CD14-positive monocyte (primary cell): ENCODE results near the gene RERE. TPM values are rescaled to one million over a fixed set of nuclear protein-coding genes. Genes with fewer than 3 reads are reported as not detected.
A peak's percentile ranks its signal among the peaks of the same experiment; 100 is the strongest.

Experiments used
- DNase-seq, 3 donors: peaks; one replicate each; pipeline ENCODE4 v3.0.0-alpha.2; 2011 to 2022
- H2AFZ ChIP-seq: 2 replicates; pipeline ENCODE4 v1.6.0; 2012; ENCODE audit warnings: mild to moderate bottlenecking, low read depth, low read length, inconsistent platforms; ENCODE audit not compliant: insufficient read depth, poor library complexity, severe bottlenecking
- H3K27ac ChIP-seq, 2 donors: 1 replicate in 1 of 2; 2 replicates in 1 of 2; pipeline ENCODE4 v1.5.1; 2012 to 2013; ENCODE audit warnings: low read length in 2 of 2, control low read depth in 1 of 2, inconsistent platforms in 1 of 2, low read depth in 1 of 2, mild to moderate bottlenecking in 1 of 2
- H3K27me3 ChIP-seq, 2 donors: one replicate each; pipeline versions ENCODE4 v1.6.0 to v1.6.1; 2011 to 2013; ENCODE audit warnings: low read length in 2 of 2; ENCODE audit not compliant: control insufficient read depth in 2 of 2, insufficient read depth in 2 of 2
- H3K36me3 ChIP-seq, 2 donors: replicated peaks in 1 of 2; 1 replicate in 1 of 2; 2 replicates in 1 of 2; pipeline versions ENCODE4 v1.5.1 to v1.6.1; 2012 to 2013; ENCODE audit warnings: low read length in 2 of 2, control low read depth in 1 of 2, inconsistent platforms in 1 of 2, mild to moderate bottlenecking in 1 of 2; ENCODE audit not compliant: insufficient read depth in 2 of 2, control insufficient read depth in 1 of 2
- H3K4me1 ChIP-seq, 2 donors: 1 replicate in 1 of 2; 2 replicates in 1 of 2; pipeline versions ENCODE4 v1.5.1 to v1.6.1; 2012 to 2013; ENCODE audit warnings: low read length in 2 of 2, control low read depth in 1 of 2, inconsistent platforms in 1 of 2, mild to moderate bottlenecking in 1 of 2, moderate library complexity in 1 of 2; ENCODE audit not compliant: insufficient read depth in 2 of 2, control insufficient read depth in 1 of 2
- H3K4me2 ChIP-seq: replicated peaks from 2 replicates; pipeline ENCODE3; 2012; ENCODE audit warnings: low read length, moderate library complexity, mild to moderate bottlenecking; ENCODE audit not compliant: poor library complexity, severe bottlenecking; ENCODE audit errors: extremely low read depth
- H3K4me3 ChIP-seq, 3 experiments: fragments of 200-600 bp in 1 of 3; sonication (generic) in 1 of 3; replicated peaks in 1 of 3; 1 replicate in 2 of 3; 2 replicates in 1 of 3; pipeline ENCODE4 v1.5.1; 2011 to 2013; ENCODE audit warnings: low read length in 3 of 3, mild to moderate bottlenecking in 3 of 3, control low read depth in 2 of 3, low read depth in 2 of 3, inconsistent platforms in 1 of 3, moderate library complexity in 1 of 3
- H3K79me2 ChIP-seq: 2 replicates; pipeline ENCODE4 v1.6.0; 2012; ENCODE audit warnings: mild to moderate bottlenecking, control low read depth, inconsistent platforms, low read length, moderate library complexity; ENCODE audit not compliant: insufficient read depth
- H3K9ac ChIP-seq: 2 replicates; pipeline ENCODE4 v1.6.0; 2017; ENCODE audit warnings: low read length, mild to moderate bottlenecking; ENCODE audit not compliant: insufficient read depth, poor library complexity, severe bottlenecking
- H3K9me3 ChIP-seq, 2 donors: replicated peaks in 1 of 2; 1 replicate in 1 of 2; 2 replicates in 1 of 2; pipeline versions ENCODE4 v1.5.1 to v1.6.1; 2012 to 2013; ENCODE audit warnings: low read length in 2 of 2, control low read depth in 1 of 2; ENCODE audit not compliant: control insufficient read depth in 1 of 2, insufficient read depth in 1 of 2
- H4K20me1 ChIP-seq: 2 replicates; pipeline ENCODE4 v1.6.0; 2012; ENCODE audit warnings: mild to moderate bottlenecking, low read length, control low read depth, moderate library complexity; ENCODE audit not compliant: insufficient read depth
- H3K27ac Mint-ChIP-seq, 7 donors: one replicate each; pipeline ENCODE4 v1.8.0; 2020; ENCODE audit warnings: mild to moderate bottlenecking in 7 of 7, mixed read lengths in 7 of 7, moderate library complexity in 6 of 7, inconsistent platforms in 2 of 7
- H3K27me3 Mint-ChIP-seq, 3 donors: one replicate each; pipeline ENCODE4 v1.8.0; 2021 to 2022; ENCODE audit warnings: low read depth in 3 of 3, mild to moderate bottlenecking in 3 of 3, mixed read lengths in 3 of 3, moderate library complexity in 3 of 3, inconsistent platforms in 1 of 3
- H3K36me3 Mint-ChIP-seq, 2 donors: one replicate each; pipeline ENCODE4 v1.8.0; 2020; ENCODE audit warnings: mixed read lengths in 2 of 2, inconsistent platforms in 1 of 2, mild to moderate bottlenecking in 1 of 2
- H3K4me1 Mint-ChIP-seq: one replicate; pipeline ENCODE4 v1.8.0; 2020; ENCODE audit warnings: mild to moderate bottlenecking, mixed read lengths
- H3K4me3 Mint-ChIP-seq, 2 donors: one replicate each; pipeline ENCODE4 v1.8.0; 2020; ENCODE audit warnings: mild to moderate bottlenecking in 2 of 2, mixed read lengths in 2 of 2, moderate library complexity in 1 of 2
- H3K9me3 Mint-ChIP-seq, 7 donors: one replicate each; pipeline ENCODE4 v1.8.0; 2020 to 2022; ENCODE audit warnings: mixed read lengths in 7 of 7, mild to moderate bottlenecking in 6 of 7, moderate library complexity in 6 of 7, inconsistent platforms in 2 of 7
- CTCF ChIP-seq: fragments of 200-600 bp; IDR thresholded peaks from one replicate; pipeline ENCODE4 v1.8.0; 2022; ENCODE audit warnings: antibody characterized with exemption, mild to moderate bottlenecking
- WGBS: methylation state at CpG from one replicate; pipeline ENCODE4 v1.1.5; 2013; ENCODE audit warnings: missing lambda C conversion rate; ENCODE audit not compliant: insufficient coverage; 5-methylcytosine and 5-hydroxymethylcytosine counted together
- intact Hi-C, 2 donors: fragments of 100-400 bp; cut with micrococcal nuclease; formaldehyde crosslinking; loops; one replicate each; pipeline versions ENCODE4 v1.15.0 to v1.15.1; 2023
- polyA plus RNA-seq, 3 donors: library from polyadenylated mRNA; depleted of rRNA in 1 of 3; unstranded in 2 of 3; stranded (reverse) in 1 of 3; fragments of 300-500 nt in 2 of 3; fragments of >200 nt in 1 of 3; fragmentation: Illumina TruSeq in 2 of 3; gene quantifications; 1 replicate in 2 of 3; 2 replicates in 1 of 3; pipeline ENCODE4 v1.2.3, GENCODE V29; 2012 to 2021

RERE gene
- polyA plus RNA-seq, 3 donors: 1.2 to 19.4 (median 3.8) TPM

- H3K27me3 ChIP-seq: no peaks in the 10 kb centered on the region
- no peak overlapping the region for H3K27ac ChIP-seq
- H3K9me3 Mint-ChIP-seq: peaks cover 0 to 2% (median 0%) of the 10 kb centered on the region in 7 donors
- no peak overlapping the region for H3K9ac ChIP-seq
- H3K79me2 ChIP-seq: no peaks in the 10 kb centered on the region
- no peaks in the 10 kb centered on the region for H4K20me1 ChIP-seq
- 95% methylated on average over 8 of the region's 11 CpGs for WGBS
- no peaks in the 10 kb centered on the region for H3K36me3 Mint-ChIP-seq
- no peak overlapping the region for H3K4me3 Mint-ChIP-seq
- H2AFZ ChIP-seq: no peak overlapping the region
- H3K27me3 Mint-ChIP-seq: peaks cover 2 to 6% (median 4%) of the 10 kb centered on the region in 3 donors
- peak overlapping the region in 1 of 7 donors; percentile 70 for H3K27ac Mint-ChIP-seq
- no peak overlapping the region for H3K4me2 ChIP-seq
- TF ChIP-seq CTCF: no peak
- H3K4me3 ChIP-seq: no peak overlapping the region
- no peaks in the 10 kb centered on the region for H3K4me1 ChIP-seq
- H3K36me3 ChIP-seq: no peaks in the 10 kb centered on the region
- DNase-seq: no peak
- H3K9me3 ChIP-seq: no peaks in the 10 kb centered on the region
- intact Hi-C loops: no loop called here
- no peaks in the 10 kb centered on the region for H3K4me1 Mint-ChIP-seq
Observed at GRCh38 chr1:8343044-8343443, 474.4 kb downstream of the RERE start.

GRCh38 chr1:8342325-8342724, 475.1 kb downstream of the RERE start:
- H3K4me1 Mint-ChIP-seq: no peaks in the 10 kb centered on the region

More at GRCh38 chr1:8342325-8342724, 475.1 kb downstream of the RERE start:
- H3K9me3 ChIP-seq: peaks cover 0 to 2% of the 10 kb centered on the region in 2 donors
- peaks cover 0 to 6% (median 4%) of the 10 kb centered on the region in 3 donors for H3K27me3 Mint-ChIP-seq
- no peak overlapping the region for H2AFZ ChIP-seq
- no peaks in the 10 kb centered on the region for H3K79me2 ChIP-seq
- H3K27me3 ChIP-seq: no peaks in the 10 kb centered on the region
- H3K4me2 ChIP-seq: no peak overlapping the region
- TF ChIP-seq CTCF: no peak
- H3K4me3 Mint-ChIP-seq: no peak overlapping the region
- no peaks in the 10 kb centered on the region for H4K20me1 ChIP-seq
- no peaks in the 10 kb centered on the region for H3K36me3 ChIP-seq
- 87% methylated on average over 8 of the region's 10 CpGs for WGBS
- no peak overlapping the region for H3K4me3 ChIP-seq
- H3K27ac ChIP-seq: no peak overlapping the region
- DNase-seq: no peak
- intact Hi-C loops: no loop called here
- H3K4me1 ChIP-seq: no peaks in the 10 kb centered on the region
- H3K27ac Mint-ChIP-seq: peak overlapping the region in 2 of 7 donors; percentile 20 to 43
- no peaks in the 10 kb centered on the region for H3K36me3 Mint-ChIP-seq
- no peak overlapping the region for H3K9ac ChIP-seq
- peaks cover 2 to 5% (median 3%) of the 10 kb centered on the region in 7 donors for H3K9me3 Mint-ChIP-seq
